Measurements from ENCODE around the gene NUP62CL.

DNA sequence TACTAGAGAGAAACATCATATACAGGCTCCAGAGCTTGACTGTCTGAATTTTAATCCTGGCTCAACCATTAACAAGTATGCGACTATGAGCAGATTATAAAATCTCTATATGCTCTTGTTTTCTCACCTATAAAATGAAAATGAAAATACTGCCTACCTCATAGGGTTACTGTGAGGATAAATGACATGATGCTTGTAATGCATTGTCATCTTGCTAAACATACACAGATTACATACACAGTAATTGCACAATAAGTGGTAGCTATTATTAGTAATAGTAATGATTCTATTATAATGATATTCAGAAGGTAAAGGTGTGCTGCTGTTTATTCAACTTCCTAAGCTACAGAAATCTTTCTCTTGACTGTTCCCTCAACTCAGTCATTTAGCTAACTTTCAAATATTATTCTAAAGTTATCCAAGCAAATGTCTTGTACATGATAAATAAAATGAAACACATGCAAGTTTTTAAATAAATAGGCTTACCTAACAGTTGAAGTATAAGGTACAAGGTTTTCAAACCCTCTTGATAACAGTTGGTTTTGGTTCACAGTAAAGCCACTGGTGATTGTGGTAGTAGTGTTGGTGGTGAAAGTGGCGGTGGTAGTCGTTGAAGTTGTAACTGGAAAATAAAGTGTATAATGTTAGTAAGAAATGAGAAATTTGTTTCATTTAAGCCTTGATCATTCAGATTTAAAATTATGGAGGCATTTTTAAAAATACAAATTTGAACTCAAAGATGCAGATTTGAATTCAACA, 38.9 kb downstream of the NUP62CL start:
- TF ChIP-seq, protein P1, sequence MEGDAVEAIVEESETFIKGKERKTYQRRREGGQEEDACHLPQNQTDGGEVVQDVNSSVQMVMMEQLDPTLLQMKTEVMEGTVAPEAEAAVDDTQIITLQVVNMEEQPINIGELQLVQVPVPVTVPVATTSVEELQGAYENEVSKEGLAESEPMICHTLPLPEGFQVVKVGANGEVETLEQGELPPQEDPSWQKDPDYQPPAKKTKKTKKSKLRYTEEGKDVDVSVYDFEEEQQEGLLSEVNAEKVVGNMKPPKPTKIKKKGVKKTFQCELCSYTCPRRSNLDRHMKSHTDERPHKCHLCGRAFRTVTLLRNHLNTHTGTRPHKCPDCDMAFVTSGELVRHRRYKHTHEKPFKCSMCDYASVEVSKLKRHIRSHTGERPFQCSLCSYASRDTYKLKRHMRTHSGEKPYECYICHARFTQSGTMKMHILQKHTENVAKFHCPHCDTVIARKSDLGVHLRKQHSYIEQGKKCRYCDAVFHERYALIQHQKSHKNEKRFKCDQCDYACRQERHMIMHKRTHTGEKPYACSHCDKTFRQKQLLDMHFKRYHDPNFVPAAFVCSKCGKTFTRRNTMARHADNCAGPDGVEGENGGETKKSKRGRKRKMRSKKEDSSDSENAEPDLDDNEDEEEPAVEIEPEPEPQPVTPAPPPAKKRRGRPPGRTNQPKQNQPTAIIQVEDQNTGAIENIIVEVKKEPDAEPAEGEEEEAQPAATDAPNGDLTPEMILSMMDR (IDR thresholded peaks at IDR 0.05): no peak
- TF ChIP-seq POLR2A (IDR thresholded peaks at IDR 0.05): no peak
